CD4-positive, alpha-beta T cell treated with Interleukin-10 for 1 hour (primary cell): ENCODE results near the gene MAFG.
A peak's percentile ranks its signal among the peaks of the same experiment; 100 is the strongest.

Experiments
- DNase-seq: peaks from one replicate; pipeline ENCODE4 v3.0.0-alpha.2; 2020

MAFG gene

GRCh38 chr17:81934850-81935708 is 7.5 kb upstream of the MAFG start:
- no peak for DNase-seq

DNA sequence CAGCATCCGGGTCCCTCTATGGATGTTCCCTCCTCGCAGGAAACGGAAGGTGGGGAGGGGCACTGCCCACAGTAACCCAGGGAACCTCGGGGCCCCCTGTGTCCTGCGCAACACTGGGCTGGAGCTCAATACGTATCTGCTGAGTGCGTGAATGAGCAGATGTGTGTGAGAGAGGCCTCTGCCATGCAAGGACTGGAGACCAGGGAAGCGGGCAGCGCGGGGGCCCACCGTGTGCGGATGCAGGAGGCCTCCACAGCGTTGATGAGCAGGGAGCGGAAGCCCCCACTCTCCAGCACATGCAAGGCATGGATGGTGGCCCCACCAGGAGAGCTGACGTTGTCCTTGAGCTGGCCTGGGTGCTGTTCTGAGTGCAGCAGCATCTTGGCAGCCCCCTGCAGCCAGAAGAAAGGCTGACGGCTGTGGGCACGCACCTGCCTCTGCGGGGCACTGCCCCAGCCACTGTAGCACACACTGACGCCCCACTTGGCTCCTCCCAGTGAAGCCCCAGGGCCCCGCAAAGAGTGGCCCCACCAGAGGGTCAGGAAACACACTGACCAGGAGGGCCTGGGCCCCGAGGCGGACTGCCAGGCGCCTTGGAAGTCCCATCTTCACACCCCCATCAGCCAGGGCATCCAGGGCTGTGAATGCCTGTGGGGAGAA is 6.7 kb upstream of the MAFG start:
- DNase-seq = no peak

- DNase-seq = no peak
These were observed 5.7 kb upstream of the MAFG start for GRCh38 chr17:81933178-81933699.

DNA sequence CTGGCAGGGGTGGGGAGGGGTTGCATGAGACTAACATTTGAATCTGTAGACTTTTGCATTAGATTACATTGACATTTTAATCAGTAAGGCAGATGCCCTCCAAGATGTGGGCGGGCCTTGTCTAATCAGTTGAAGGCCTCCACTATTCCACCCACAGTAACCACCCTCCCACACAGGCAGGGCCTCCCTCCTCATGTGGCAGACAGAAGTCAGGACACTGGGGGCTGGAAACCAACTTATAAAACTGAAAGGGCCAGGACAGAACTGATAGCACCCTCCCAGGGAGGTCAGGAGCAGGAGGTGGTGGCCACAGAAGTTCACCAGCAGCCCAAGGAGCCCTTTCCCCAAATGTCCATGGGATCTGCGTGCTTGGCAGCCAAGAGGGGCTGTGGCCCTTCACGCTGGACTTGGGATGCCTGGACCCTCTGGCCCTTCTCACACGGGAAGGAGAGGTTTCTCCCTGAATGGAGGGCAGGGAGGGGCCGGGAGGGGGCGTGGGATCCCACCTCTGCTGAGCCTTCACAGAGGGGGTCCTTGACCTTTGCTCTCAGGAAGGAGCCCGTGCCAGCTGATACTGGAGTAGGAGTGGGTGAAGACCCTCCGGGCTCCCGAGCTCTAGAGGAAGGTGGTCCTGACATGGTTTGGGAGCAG is 4.9 kb upstream of the MAFG start:
- no peak for DNase-seq

GRCh38 chr17:81931557-81932332 is 4.2 kb upstream of the MAFG start:
- no peak for DNase-seq

DNA sequence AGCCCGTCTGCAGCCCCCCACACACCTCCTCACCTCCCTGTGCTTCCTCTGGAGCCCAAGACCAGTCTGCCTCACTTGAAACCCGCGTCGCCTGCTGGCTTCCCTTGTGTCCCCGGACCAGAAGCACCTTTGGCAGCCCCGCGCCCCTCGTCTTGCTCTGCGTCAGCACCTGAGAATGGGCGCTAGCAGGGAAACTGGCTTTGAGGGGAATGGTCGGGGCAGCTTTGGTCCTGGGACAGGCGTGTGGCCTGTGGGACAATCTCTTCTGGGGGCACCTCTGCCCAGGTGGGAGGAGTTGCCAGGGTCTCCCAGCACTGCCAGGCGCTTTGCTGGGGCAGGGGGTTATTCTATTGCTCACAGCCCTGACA is 3.6 kb upstream of the MAFG start:
- no peak for DNase-seq

DNA sequence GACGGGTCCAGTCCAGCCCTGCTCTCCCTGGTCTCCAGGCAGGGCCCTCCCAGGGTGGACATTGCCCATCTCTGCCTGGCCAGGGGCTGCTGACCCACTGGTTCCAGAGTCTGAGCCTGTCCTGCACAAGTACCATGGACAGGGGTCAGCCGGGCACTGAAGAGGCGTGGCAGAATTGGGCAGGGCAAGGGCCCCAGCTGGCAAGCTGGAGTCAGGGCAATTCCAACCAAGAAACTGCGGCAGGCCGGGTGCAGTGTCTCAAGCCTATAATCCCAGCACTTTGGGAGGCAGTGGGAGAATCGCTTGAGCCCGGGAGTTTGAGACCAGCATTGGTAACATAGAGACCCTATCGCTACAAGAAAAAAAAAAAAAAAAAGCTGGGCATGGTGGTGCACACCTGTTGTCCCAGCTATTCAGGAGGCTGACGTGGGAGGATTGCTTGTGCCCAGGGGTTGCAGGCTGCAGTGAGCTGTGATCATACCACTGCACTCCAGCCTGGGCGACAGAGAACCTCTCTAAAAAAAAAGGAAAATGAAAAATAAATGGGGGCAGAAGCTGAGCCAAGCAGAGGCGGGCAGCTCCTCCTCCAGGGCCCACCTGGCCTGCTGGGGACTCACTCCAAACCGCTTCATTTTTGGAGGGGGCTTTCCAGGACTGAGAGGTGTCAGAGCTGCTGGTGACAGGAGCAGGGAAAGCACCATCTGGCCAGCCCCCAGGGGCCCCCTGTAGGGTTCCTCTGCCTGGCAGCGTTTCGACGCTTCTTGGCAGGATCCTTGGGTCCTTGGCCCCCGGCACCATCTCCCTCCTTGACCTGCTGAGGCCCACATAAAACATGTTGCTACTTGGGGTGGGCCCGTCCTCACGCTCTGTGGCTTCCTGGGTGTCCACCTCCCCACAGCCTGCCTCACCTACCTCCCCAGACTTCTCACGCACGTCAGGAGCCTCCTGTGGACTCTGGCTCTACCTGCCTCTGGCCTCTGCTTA is 2.9 kb upstream of the MAFG start:
- no peak for DNase-seq

DNA sequence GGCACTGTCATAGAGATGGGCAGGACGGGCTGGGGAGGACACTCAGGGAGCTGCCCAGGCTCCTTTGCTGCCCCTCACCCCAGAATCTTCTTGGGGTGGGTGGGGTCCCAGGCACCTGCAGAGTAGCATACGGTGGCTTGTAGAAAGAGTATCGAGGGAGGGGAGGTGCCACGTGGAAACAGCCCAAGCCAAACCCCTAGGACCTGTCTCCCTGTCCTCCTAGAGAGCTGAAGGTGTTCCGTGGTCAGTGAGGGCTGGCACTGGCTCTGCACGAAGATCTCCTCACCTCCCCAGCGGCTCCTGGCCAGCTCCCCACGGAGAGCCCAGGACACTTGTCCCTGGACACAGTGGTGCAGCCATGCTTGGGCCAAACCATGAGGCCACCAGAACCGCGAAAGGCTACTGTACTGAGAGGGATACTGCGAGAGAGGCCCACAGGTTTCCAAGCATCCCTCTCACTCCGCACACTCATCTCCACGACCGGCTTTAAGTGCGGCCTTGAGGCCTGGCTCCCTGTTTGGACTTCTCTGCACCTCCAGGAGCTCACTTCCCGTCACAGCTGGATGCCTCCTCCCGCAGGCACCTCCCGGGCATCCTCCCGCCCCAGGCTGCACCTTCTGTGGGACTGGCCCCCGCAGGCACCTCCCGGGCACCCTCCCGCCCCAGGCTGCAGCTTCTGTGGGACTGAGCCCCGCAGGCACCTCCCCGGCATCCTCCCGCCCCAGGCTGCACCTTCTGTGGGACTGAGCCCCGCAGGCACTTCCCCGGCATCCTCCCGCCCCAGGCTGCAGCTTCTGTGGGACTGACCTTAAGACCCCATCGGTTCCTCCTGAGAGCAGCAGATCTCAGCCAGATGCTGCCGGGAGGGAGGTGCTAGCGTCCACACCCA is 2.0 kb upstream of the MAFG start:
- no peak for DNase-seq

GRCh38 chr17:81928544-81929252 is 1.2 kb upstream of the MAFG start:
- no peak for DNase-seq

GRCh38 chr17:81927152-81927652 is 333 bp downstream of the MAFG start:
- no peak for DNase-seq

GRCh38 chr17:81926451-81927151 is 934 bp downstream of the MAFG start:
- DNase-seq = peak; percentile 53

DNA sequence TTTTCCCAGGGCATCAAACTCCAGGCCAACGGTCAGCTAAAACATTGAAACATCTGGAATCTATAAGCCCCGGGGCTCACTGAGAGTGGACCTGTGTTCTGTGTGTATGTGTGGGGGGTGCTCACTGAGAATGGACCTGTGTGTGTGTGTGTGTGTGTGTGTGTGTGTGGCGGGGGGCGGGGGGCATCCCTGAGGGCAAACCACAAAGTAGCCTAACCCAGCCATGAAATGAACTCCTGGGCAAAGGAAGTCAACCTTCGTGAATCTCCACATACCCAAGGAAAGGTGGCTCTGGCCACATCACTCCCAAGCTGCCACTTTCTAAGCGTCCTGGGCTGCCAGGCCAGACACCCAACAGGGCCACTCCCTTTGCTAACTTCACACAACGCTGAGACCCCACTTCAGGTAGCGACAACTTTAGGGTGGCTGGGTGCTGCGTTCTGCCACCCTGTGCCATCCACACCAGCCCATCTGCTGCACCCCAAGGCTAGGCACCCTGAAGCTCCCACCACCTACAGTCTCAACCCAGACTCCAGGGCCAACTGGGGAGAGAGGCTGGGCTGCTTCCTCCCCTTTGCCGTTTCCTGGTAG is 1.6 kb downstream of the MAFG start:
- no peak for DNase-seq

DNA sequence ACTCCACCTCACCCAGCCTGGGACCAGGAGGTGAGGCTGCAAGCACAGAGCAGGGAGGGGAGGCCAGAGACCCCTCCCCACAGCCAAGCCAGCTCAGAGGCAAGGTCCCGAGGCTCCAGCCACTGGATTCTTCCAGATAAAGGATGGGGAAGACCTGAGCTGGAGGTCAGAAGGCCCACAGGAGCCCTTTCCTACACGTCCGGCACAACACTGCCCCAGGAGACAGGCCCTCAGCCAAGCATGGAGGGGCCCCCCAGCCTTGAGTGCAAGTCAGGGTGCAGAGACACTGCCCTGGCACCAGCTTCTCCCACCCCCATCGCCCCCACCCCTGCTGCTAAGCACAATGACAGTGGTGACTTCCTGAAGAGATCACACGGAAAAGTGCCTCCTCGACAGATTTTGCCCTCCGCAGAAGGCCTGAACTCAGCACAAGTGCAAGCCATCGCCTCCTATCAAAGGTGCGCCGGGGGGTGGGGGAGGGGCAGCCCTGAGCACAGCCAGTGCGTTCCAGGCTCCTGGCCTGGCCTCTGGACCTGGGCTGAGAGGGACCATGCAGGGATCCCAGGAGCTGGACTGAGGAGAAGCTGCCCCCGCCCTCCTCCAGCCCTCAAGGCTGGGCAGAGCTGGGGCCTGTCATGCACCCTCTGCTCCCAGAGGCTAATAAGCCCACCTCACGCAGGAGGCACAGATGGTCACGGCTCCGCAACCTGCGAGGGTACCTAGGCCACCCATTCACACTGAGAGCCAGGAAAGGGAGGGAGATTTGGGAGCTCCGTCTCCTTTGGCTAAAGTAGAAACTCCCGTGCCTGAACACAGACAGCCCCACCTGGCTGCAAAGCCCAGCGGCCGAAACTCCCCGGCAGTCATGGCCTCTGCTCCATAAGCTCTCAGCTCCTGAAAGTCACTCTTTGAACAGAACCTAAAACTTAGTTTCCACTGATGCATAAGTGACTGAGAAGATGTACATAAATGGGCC is 2.7 kb downstream of the MAFG start:
- DNase-seq = peak; percentile 28

- DNase-seq = no peak
These were observed 4.0 kb downstream of the MAFG start for GRCh38 chr17:81923302-81924260.

DNA sequence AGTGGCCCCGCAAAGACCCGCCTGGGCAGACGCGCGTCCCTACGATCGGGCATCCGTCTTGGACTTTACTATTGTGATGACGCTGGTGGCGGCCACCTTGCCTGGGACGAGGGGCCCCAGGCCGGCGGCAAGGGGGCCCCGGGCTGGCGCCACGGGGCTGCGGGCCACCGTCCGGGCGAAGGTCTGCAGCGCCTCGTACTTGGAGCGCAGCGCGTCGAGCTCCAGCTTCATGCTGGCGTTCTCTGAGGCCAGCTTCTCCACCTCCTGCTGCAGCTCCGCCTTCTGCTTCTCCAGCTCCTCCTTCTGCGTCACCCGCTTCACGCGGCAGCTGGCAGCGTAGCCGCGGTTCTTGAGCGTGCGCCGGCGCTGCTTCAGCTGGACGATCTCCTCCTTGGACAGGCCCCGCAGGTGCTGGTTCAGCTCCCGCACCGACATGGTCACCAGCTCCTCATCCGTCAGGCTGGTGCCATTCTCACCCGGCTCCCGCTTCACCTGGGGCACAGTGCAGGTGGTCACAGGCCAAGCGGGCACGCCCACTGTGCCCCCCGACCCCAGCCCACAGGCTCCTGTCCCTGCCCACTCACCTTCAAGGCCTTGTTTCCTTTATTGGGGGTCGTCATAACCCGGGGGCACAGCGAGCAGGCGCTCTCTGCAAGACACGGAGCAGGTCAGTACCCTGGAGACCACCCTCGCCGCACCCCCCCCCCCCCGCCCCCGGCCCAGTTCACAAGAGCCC is 4.8 kb downstream of the MAFG start:
- no peak for DNase-seq
